Measurements from ENCODE around the gene PIGN. TPM values are rescaled to one million over a fixed set of nuclear protein-coding genes. Genes with fewer than 3 reads are reported as not detected.

PIGN gene
- total RNA-seq, 4 donors from 2014 or later, result 34.2 to 84.9 (median 40.7) TPM

DNA sequence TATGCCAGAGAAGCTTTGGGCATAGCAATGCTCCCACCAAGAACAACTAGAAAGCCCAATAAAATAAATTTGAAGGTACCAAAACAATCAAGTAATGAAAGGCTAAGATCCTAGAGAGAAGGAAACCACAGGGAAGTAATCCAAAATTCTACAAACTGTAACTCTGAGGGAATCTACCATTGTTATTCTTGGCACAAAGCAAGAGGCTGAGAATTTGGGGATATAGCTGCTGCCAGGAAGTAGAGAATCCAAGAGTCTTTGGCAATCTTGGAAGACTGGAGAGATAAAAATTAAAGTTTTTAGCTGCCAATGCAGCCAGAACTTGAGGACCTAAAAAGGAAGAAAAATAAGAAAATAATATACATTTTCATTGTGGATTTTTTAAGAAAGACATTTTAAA is 68.5 kb downstream of the PIGN start:
- H3K27me3 ChIP-seq, result no peaks in the 10 kb centered on the region
- H3K4me1 ChIP-seq, result no peaks in the 10 kb centered on the region
- TF ChIP-seq, protein P1, sequence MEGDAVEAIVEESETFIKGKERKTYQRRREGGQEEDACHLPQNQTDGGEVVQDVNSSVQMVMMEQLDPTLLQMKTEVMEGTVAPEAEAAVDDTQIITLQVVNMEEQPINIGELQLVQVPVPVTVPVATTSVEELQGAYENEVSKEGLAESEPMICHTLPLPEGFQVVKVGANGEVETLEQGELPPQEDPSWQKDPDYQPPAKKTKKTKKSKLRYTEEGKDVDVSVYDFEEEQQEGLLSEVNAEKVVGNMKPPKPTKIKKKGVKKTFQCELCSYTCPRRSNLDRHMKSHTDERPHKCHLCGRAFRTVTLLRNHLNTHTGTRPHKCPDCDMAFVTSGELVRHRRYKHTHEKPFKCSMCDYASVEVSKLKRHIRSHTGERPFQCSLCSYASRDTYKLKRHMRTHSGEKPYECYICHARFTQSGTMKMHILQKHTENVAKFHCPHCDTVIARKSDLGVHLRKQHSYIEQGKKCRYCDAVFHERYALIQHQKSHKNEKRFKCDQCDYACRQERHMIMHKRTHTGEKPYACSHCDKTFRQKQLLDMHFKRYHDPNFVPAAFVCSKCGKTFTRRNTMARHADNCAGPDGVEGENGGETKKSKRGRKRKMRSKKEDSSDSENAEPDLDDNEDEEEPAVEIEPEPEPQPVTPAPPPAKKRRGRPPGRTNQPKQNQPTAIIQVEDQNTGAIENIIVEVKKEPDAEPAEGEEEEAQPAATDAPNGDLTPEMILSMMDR (IDR thresholded peaks at IDR 0.05), result no peak
- no peak for TF ChIP-seq POLR2A (IDR thresholded peaks at IDR 0.05)
- no peaks in the 10 kb centered on the region for H3K9me3 ChIP-seq
- H3K36me3 ChIP-seq, result no peaks in the 10 kb centered on the region
- intact Hi-C loops (cut with DNase I), result no loop called here
- no peak overlapping the region for H3K27ac ChIP-seq
- H3K4me3 ChIP-seq (replicated peaks in 1 of 3), result no peak overlapping the region
- no peak for DNase-seq

- no peaks in the 10 kb centered on the region for H3K4me1 ChIP-seq
- intact Hi-C loops (cut with DNase I), result no loop called here
These were observed 77.2 kb downstream of the PIGN start for GRCh38 chr18:62109676-62110075.

DNA sequence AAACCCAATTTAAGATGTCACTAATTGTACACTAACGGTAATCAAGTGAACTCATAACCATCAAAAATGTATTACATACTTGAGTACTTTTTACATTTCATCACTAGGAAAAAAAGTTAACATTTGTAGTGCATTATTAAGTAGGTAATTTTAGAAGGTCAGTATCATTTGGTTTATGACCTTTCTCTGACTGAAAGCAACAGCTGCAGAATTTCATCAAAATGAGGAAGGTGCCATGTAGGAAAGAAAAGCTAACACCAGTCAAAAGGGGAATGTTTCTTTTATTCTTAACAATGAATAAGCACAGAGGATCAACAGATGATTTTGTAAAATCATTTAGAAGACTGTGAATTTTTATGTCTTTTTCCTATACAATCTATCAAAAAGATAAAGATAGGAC is 79.0 kb downstream of the PIGN start:
- no peaks in the 10 kb centered on the region for H3K4me1 ChIP-seq
- DNase-seq, result no peak
- H3K36me3 ChIP-seq, result peaks cover 0 to 8% of the 10 kb centered on the region in 2 donors
- WGBS, 2 donors, result 97 to 99% methylated on average over 1 of the region's 1 CpG
- intact Hi-C loops (cut with DNase I), result no loop called here
- no peak overlapping the region for H3K27ac ChIP-seq
- H3K27me3 ChIP-seq, result no peaks in the 10 kb centered on the region
- no peaks in the 10 kb centered on the region for H3K9me3 ChIP-seq
- no peak overlapping the region for H3K4me3 ChIP-seq (replicated peaks in 1 of 3)
- no peak for TF ChIP-seq POLR2A (IDR thresholded peaks at IDR 0.05)
- TF ChIP-seq, protein P1 (IDR thresholded peaks at IDR 0.05), result no peak

More at GRCh38 chr18:62109676-62110075, 77.2 kb downstream of the PIGN start:
- Histone ChIP-seq H3K4me3 (replicated peaks in 1 of 3) (no peak overlapping the region), H3K27me3 (no peaks in the 10 kb centered on the region), H3K9me3 (no peaks in the 10 kb centered on the region), H3K27ac (no peak overlapping the region), H3K36me3 (peaks cover 0 to 8% of the 10 kb centered on the region in 2 donors)
- no peak for TF ChIP-seq POLR2A (IDR thresholded peaks at IDR 0.05)
- TF ChIP-seq, protein P1 (IDR thresholded peaks at IDR 0.05), result no peak
- DNase-seq, result no peak
- WGBS, 2 donors, result 93 to 96% methylated on average over 1 of the region's 1 CpG

- Histone ChIP-seq H3K4me3 (replicated peaks in 1 of 3) (no peak overlapping the region), H3K27me3 (no peaks in the 10 kb centered on the region), H3K9me3 (no peaks in the 10 kb centered on the region), H3K36me3 (peaks cover 0 to 8% of the 10 kb centered on the region in 2 donors), H3K27ac (no peak overlapping the region), H3K4me1 (no peaks in the 10 kb centered on the region)
- no peak for TF ChIP-seq POLR2A (IDR thresholded peaks at IDR 0.05)
- TF ChIP-seq, protein P1 (IDR thresholded peaks at IDR 0.05), result no peak
- DNase-seq, result no peak
- intact Hi-C loops (cut with DNase I), result no loop called here
- whole genome bisulfite sequencing, 2 donors, result 83 to 89% methylated on average over 2 of the region's 2 CpGs
These were observed 80.6 kb downstream of the PIGN start for GRCh38 chr18:62106271-62106670.

DNA sequence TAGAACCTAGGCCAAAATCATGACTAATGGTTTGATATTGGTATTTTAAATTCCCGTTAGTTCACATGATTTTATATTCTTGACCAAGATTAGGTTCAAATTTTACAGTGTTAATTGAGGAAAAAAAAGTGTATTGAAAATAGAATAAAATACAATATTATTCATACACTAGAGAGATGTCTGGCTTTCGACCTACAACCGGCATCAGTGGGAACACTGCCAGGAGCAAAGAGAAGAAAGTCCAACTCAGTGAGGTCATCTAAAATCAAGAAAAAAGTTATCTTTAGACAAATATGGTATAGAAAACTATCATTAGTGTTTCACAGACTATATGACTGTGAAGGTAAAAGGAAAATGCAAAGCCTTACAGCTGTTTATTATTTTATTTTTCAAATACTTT is 81.5 kb downstream of the PIGN start:
- Histone ChIP-seq H3K27ac (no peak overlapping the region), H3K9me3 (no peaks in the 10 kb centered on the region), H3K27me3 (no peaks in the 10 kb centered on the region), H3K4me1 (no peaks in the 10 kb centered on the region), H3K4me3 (replicated peaks in 1 of 3) (no peak overlapping the region), H3K36me3 (peaks cover under 1 to 8% of the 10 kb centered on the region in 2 donors)
- DNase-seq, result no peak
- WGBS, 2 donors, result 75 to 81% methylated on average over 3 of the region's 3 CpGs
- TF ChIP-seq POLR2A (IDR thresholded peaks at IDR 0.05), result no peak
- TF ChIP-seq, protein P1 (IDR thresholded peaks at IDR 0.05), result no peak
- intact Hi-C loops (cut with DNase I), result no loop called here
